ENCODE results near the gene RPS6KA5. TPM values are rescaled to one million over a fixed set of nuclear protein-coding genes. Genes with fewer than 3 reads are reported as not detected.

The RPS6KA5 gene
- total RNA-seq, 1 donor from 2014 or later, result 1.0 TPM

- Histone ChIP-seq H2AFZ (ENCODE audit: low read depth, low read length) (peak overlapping the region; percentile 62), H3K9me3 (ENCODE audit: insufficient read depth, low read depth, low read length) (no peaks in the 10 kb centered on the region), H3K27ac (ENCODE audit: low read depth, low read length) (peak overlapping the region; percentile 18), H3K27me3 (ENCODE audit: insufficient read depth, low read length) (no peaks in the 10 kb centered on the region), H3K36me3 (ENCODE audit: insufficient read depth, low read length) (no peaks in the 10 kb centered on the region), H4K20me1 (ENCODE audit: insufficient read depth, low read length) (peaks cover 45% of the 10 kb centered on the region), H3K4me1 (ENCODE audit: insufficient read depth, low read length) (peaks cover 3% of the 10 kb centered on the region), H3K9ac (ENCODE audit: low read length) (peak overlapping the region; percentile 77), H3K79me2 (ENCODE audit: insufficient read depth, low read length) (peaks cover 50% of the 10 kb centered on the region), H3K4me2 (ENCODE audit: low read length) (peak overlapping the region; percentile 98), H3K4me3 (ENCODE audit: insufficient read depth, low read depth, low read length) (peak overlapping the region; percentile 66)
- H3K4me3 Mint-ChIP-seq (ENCODE audit: unreplicated experiment), result peak overlapping the region; percentile 98
- peaks cover 3% of the 10 kb centered on the region for H3K36me3 Mint-ChIP-seq (ENCODE audit: low read depth, unreplicated experiment)
- no peak for FAIRE-seq
- H3K9me3 Mint-ChIP-seq (ENCODE audit: unreplicated experiment), result no peaks in the 10 kb centered on the region
- H3K27ac Mint-ChIP-seq (ENCODE audit: unreplicated experiment), result peak overlapping the region; percentile 79
- peaks cover 3% of the 10 kb centered on the region for H3K4me1 Mint-ChIP-seq (ENCODE audit: low read depth, unreplicated experiment)
- no peak for DNase-seq (ENCODE audit: low read depth)
- no peak for TF ChIP-seq EZH2 (IDR thresholded peaks at IDR 0.05; ENCODE audit: insufficient read depth, low read length)
- no peak for TF ChIP-seq CTCF (IDR thresholded peaks at IDR 0.05; ENCODE audit: insufficient read depth, low read depth, low read length)
- H3K27me3 Mint-ChIP-seq (ENCODE audit: low read depth, unreplicated experiment), result peaks cover 8% of the 10 kb centered on the region
Observed at GRCh38 chr14:90815572-90815821, 244.9 kb downstream of the RPS6KA5 start.

GRCh38 chr14:90814806-90815571 is 245.5 kb downstream of the RPS6KA5 start:
- peaks cover 46% of the 10 kb centered on the region for H4K20me1 ChIP-seq (ENCODE audit: insufficient read depth, low read length)
- no peaks in the 10 kb centered on the region for H3K36me3 ChIP-seq (ENCODE audit: insufficient read depth, low read length)
- H3K4me3 ChIP-seq (ENCODE audit: insufficient read depth, low read depth, low read length), result peak overlapping the region; percentile 66
- H3K27ac Mint-ChIP-seq (ENCODE audit: unreplicated experiment), result peak overlapping the region; percentile 79
- H3K36me3 Mint-ChIP-seq (ENCODE audit: low read depth, unreplicated experiment), result peaks cover 3% of the 10 kb centered on the region
- H3K9ac ChIP-seq (ENCODE audit: low read length), result peak overlapping the region; percentile 77
- peak overlapping the region; percentile 98 for H3K4me2 ChIP-seq (ENCODE audit: low read length)
- no peaks in the 10 kb centered on the region for H3K9me3 Mint-ChIP-seq (ENCODE audit: unreplicated experiment)
- H2AFZ ChIP-seq (ENCODE audit: low read depth, low read length), result peak overlapping the region; percentile 62
- peaks cover 3% of the 10 kb centered on the region for H3K4me1 ChIP-seq (ENCODE audit: insufficient read depth, low read length)
- H3K9me3 ChIP-seq (ENCODE audit: insufficient read depth, low read depth, low read length), result no peaks in the 10 kb centered on the region
- FAIRE-seq, result no peak
- H3K27ac ChIP-seq (ENCODE audit: low read depth, low read length), result no peak overlapping the region
- DNase-seq (ENCODE audit: low read depth), result no peak
- no peaks in the 10 kb centered on the region for H3K27me3 ChIP-seq (ENCODE audit: insufficient read depth, low read length)
- no peak for TF ChIP-seq EZH2 (IDR thresholded peaks at IDR 0.05; ENCODE audit: insufficient read depth, low read length)
- no peak for TF ChIP-seq CTCF (IDR thresholded peaks at IDR 0.05; ENCODE audit: insufficient read depth, low read depth, low read length)
- H3K4me1 Mint-ChIP-seq (ENCODE audit: low read depth, unreplicated experiment), result peaks cover 3% of the 10 kb centered on the region
- peaks cover 54% of the 10 kb centered on the region for H3K79me2 ChIP-seq (ENCODE audit: insufficient read depth, low read length)
- H3K4me3 Mint-ChIP-seq (ENCODE audit: unreplicated experiment), result peak overlapping the region; percentile 98
- H3K27me3 Mint-ChIP-seq (ENCODE audit: low read depth, unreplicated experiment), result peaks cover 8% of the 10 kb centered on the region

GRCh38 chr14:90813442-90813841 is 247.0 kb downstream of the RPS6KA5 start:
- Histone ChIP-seq H3K9me3 (ENCODE audit: insufficient read depth, low read depth, low read length) (no peaks in the 10 kb centered on the region), H3K9ac (ENCODE audit: low read length) (no peak overlapping the region), H3K79me2 (ENCODE audit: insufficient read depth, low read length) (peaks cover 61% of the 10 kb centered on the region), H3K36me3 (ENCODE audit: insufficient read depth, low read length) (no peaks in the 10 kb centered on the region), H3K27me3 (ENCODE audit: insufficient read depth, low read length) (no peaks in the 10 kb centered on the region), H2AFZ (ENCODE audit: low read depth, low read length) (no peak overlapping the region), H3K27ac (ENCODE audit: low read depth, low read length) (no peak overlapping the region), H3K4me1 (ENCODE audit: insufficient read depth, low read length) (peaks cover 12% of the 10 kb centered on the region), H3K4me2 (ENCODE audit: low read length) (no peak overlapping the region), H3K4me3 (ENCODE audit: insufficient read depth, low read depth, low read length) (no peak overlapping the region), H4K20me1 (ENCODE audit: insufficient read depth, low read length) (peaks cover 53% of the 10 kb centered on the region)
- peaks cover 8% of the 10 kb centered on the region for H3K27me3 Mint-ChIP-seq (ENCODE audit: low read depth, unreplicated experiment)
- FAIRE-seq, result no peak
- peaks cover 9% of the 10 kb centered on the region for H3K4me1 Mint-ChIP-seq (ENCODE audit: low read depth, unreplicated experiment)
- no peak for DNase-seq (ENCODE audit: low read depth)
- TF ChIP-seq CTCF (IDR thresholded peaks at IDR 0.05; ENCODE audit: insufficient read depth, low read depth, low read length) (no peak), EZH2 (IDR thresholded peaks at IDR 0.05; ENCODE audit: insufficient read depth, low read length) (no peak)
- no peak overlapping the region for H3K27ac Mint-ChIP-seq (ENCODE audit: unreplicated experiment)
- no peak overlapping the region for H3K4me3 Mint-ChIP-seq (ENCODE audit: unreplicated experiment)
- H3K36me3 Mint-ChIP-seq (ENCODE audit: low read depth, unreplicated experiment), result peaks cover 3% of the 10 kb centered on the region
- H3K9me3 Mint-ChIP-seq (ENCODE audit: unreplicated experiment), result no peaks in the 10 kb centered on the region

All from astrocyte (in vitro differentiated cells and primary cell).